Esophagus squamous epithelium (tissue), 4 donors: Measurements from ENCODE around the gene SH3TC1.

Source experiments
- POLR2A ChIP-seq, 4 donors: fragments of 450-650 bp; IDR thresholded peaks; one replicate each; pipeline ENCODE4 v1.6.1; 2017; ENCODE audit warnings: antibody characterized with exemption in 4 of 4, mild to moderate bottlenecking in 4 of 4, moderate library complexity in 3 of 4
- TF ChIP-seq, protein P1 (sequence below), 6 experiments: fragments of 450-650 bp in 4 of 6; fragments of 200-600 bp in 2 of 6; sonication (generic) in 2 of 6; IDR thresholded peaks; one replicate each; pipeline ENCODE4 v1.5.1; 2016 to 2019; ENCODE audit warnings: antibody characterized with exemption in 6 of 6, mild to moderate bottlenecking in 4 of 6, moderate library complexity in 4 of 6

GRCh38 chr4:8266508-8266907, 67.4 kb downstream of the SH3TC1 start:
- TF ChIP-seq, protein P1, sequence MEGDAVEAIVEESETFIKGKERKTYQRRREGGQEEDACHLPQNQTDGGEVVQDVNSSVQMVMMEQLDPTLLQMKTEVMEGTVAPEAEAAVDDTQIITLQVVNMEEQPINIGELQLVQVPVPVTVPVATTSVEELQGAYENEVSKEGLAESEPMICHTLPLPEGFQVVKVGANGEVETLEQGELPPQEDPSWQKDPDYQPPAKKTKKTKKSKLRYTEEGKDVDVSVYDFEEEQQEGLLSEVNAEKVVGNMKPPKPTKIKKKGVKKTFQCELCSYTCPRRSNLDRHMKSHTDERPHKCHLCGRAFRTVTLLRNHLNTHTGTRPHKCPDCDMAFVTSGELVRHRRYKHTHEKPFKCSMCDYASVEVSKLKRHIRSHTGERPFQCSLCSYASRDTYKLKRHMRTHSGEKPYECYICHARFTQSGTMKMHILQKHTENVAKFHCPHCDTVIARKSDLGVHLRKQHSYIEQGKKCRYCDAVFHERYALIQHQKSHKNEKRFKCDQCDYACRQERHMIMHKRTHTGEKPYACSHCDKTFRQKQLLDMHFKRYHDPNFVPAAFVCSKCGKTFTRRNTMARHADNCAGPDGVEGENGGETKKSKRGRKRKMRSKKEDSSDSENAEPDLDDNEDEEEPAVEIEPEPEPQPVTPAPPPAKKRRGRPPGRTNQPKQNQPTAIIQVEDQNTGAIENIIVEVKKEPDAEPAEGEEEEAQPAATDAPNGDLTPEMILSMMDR (IDR thresholded peaks at IDR 0.05): no peak
- no peak for TF ChIP-seq POLR2A (IDR thresholded peaks at IDR 0.05)
